ENCODE measurements around the gene CIB2. TPM values are rescaled to one million over a fixed set of nuclear protein-coding genes. Genes with fewer than 3 reads are reported as not detected.

Gene CIB2
- total RNA-seq, 1 experiment from 2014 or later, result 43.2 TPM

- Histone ChIP-seq H3K4me2 (ENCODE audit: insufficient read depth, insufficient read length, low read length) (no peak overlapping the region), H2AK5ac (ENCODE audit: insufficient read length, low read length) (no peak overlapping the region), H3K4me1 (ENCODE audit: insufficient read depth, low read length) (no peaks in the 10 kb centered on the region), H2BK120ac (ENCODE audit: low read depth, low read length, poor library complexity, severe bottlenecking) (no peak overlapping the region), H4K20me1 (ENCODE audit: control insufficient read depth, insufficient read depth, insufficient read length) (no peaks in the 10 kb centered on the region), H3K27me3 (ENCODE audit: insufficient read depth, low read length) (no peaks in the 10 kb centered on the region), H4K91ac (ENCODE audit: insufficient read length, low read depth, low read length) (no peak overlapping the region), H4K8ac (replicated peaks; ENCODE audit: insufficient read length, low read depth, low read length) (no peak overlapping the region), H3K79me1 (ENCODE audit: insufficient read depth, low read depth, low read length, poor library complexity, severe bottlenecking) (no peaks in the 10 kb centered on the region), H2BK20ac (ENCODE audit: low read depth, low read length, poor library complexity, severe bottlenecking) (no peak overlapping the region), H2BK5ac (ENCODE audit: insufficient read length, low read length) (no peak overlapping the region), H3T11ph (ENCODE audit: low read length) (no peak overlapping the region), H3K18ac (ENCODE audit: insufficient read length, low read depth, low read length) (no peak overlapping the region), H2AFZ (ENCODE audit: low read length) (no peak overlapping the region), H4K5ac (ENCODE audit: insufficient read length, low read depth, low read length) (no peak overlapping the region), H3K14ac (ENCODE audit: insufficient read depth, low read length) (no peak overlapping the region), H3K56ac (ENCODE audit: insufficient read length, low read depth, low read length) (no peak overlapping the region), H3K23ac (ENCODE audit: insufficient read length, low read depth, low read length) (no peak overlapping the region), H3K9me3 (ENCODE audit: control insufficient read depth, low read depth, low read length) (no peaks in the 10 kb centered on the region), H3K4ac (ENCODE audit: low read depth, low read length) (no peak overlapping the region), H2BK12ac (ENCODE audit: insufficient read length, low read depth, low read length) (no peak overlapping the region), H3K79me2 (ENCODE audit: insufficient read depth, low read length) (no peaks in the 10 kb centered on the region), H2BK15ac (ENCODE audit: low read depth, low read length) (no peak overlapping the region), H3K23me2 (ENCODE audit: insufficient read length, low read depth, low read length, poor library complexity, severe bottlenecking) (no peaks in the 10 kb centered on the region), H3K9ac (ENCODE audit: extremely low read depth, insufficient read length, low read length) (no peak overlapping the region), H3K27ac (ENCODE audit: insufficient read length, low read depth, low read length) (no peak overlapping the region)
- Mint-ChIP-seq H3K27me3 (ENCODE audit: low read depth) (no peaks in the 10 kb centered on the region; the same call in 1 of the 2 replicates), H3K27ac (no peak overlapping the region), H3K4me3 (no peak overlapping the region), H3K36me3 (ENCODE audit: insufficient read depth in 1 of 3, low read depth in 3 of 3) (peaks cover 0 to 2% (median 0%) of the 10 kb centered on the region in 3 experiments; a peak in 1 of 7 replicates), H3K4me1 (peaks cover 2 to 3% of the 10 kb centered on the region in 2 experiments; a peak in 2 of 4 replicates), H3K9me3 (no peaks in the 10 kb centered on the region)
- no peak for DNase-seq
- TF ChIP-seq, protein P1, sequence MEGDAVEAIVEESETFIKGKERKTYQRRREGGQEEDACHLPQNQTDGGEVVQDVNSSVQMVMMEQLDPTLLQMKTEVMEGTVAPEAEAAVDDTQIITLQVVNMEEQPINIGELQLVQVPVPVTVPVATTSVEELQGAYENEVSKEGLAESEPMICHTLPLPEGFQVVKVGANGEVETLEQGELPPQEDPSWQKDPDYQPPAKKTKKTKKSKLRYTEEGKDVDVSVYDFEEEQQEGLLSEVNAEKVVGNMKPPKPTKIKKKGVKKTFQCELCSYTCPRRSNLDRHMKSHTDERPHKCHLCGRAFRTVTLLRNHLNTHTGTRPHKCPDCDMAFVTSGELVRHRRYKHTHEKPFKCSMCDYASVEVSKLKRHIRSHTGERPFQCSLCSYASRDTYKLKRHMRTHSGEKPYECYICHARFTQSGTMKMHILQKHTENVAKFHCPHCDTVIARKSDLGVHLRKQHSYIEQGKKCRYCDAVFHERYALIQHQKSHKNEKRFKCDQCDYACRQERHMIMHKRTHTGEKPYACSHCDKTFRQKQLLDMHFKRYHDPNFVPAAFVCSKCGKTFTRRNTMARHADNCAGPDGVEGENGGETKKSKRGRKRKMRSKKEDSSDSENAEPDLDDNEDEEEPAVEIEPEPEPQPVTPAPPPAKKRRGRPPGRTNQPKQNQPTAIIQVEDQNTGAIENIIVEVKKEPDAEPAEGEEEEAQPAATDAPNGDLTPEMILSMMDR (conservative IDR thresholded peaks at IDR 0.05), result no peak
- WGBS (ENCODE audit: extremely low coverage, insufficient read length, low lambda C conversion rate), result no CpG with 5 or more reads among the region's 5 CpGs
Observed at GRCh38 chr15:78179906-78180305, 48.7 kb upstream of the CIB2 start.
